Mesendoderm (in vitro differentiated cells): ENCODE measurements around the gene PRMT3.
A peak's percentile ranks its signal among the peaks of the same experiment; 100 is the strongest.
"Not testable (repeated sequence)": the region's sequence is repeated elsewhere in the genome, so short reads cannot be mapped to it uniquely, and the experiment has no call there.

Experiments used
- DNase-seq: peaks from one replicate; pipeline ENCODE4 v3.0.0; 2013
- H2AK5ac ChIP-seq: 2 replicates; pipeline ENCODE4 v1.6.1; 2013; ENCODE audit warnings: low read length, inconsistent platforms
- H2BK120ac ChIP-seq: 2 replicates; pipeline ENCODE4 v1.6.1; 2013; ENCODE audit warnings: low read depth, mild to moderate bottlenecking, low read length, moderate library complexity, mixed read lengths
- H2BK15ac ChIP-seq: replicated peaks from 2 replicates; pipeline ENCODE4 v1.6.1; 2013; ENCODE audit warnings: low read depth, mild to moderate bottlenecking, moderate library complexity
- H2BK5ac ChIP-seq: 2 replicates; pipeline ENCODE4 v1.6.1; 2013; ENCODE audit warnings: low read length, inconsistent platforms
- H3K18ac ChIP-seq: 2 replicates; pipeline ENCODE4 v1.6.1; 2013; ENCODE audit warnings: mild to moderate bottlenecking, low read length, mixed read lengths
- H3K23ac ChIP-seq: one replicate; pipeline ENCODE4 v1.6.1; 2013; ENCODE audit warnings: low read length
- H3K27ac ChIP-seq: 2 replicates; pipeline ENCODE4 v1.5.1; 2013; ENCODE audit warnings: low read depth, mild to moderate bottlenecking, inconsistent platforms, low read length, moderate library complexity
- H3K27me3 ChIP-seq: 2 replicates; pipeline ENCODE4 v1.6.1; 2013; ENCODE audit warnings: low read length, control low read depth, mild to moderate bottlenecking, inconsistent platforms; ENCODE audit not compliant: insufficient read depth, poor library complexity
- H3K36me3 ChIP-seq: 2 replicates; pipeline ENCODE4 v1.6.1; 2013; ENCODE audit warnings: low read length, inconsistent platforms; ENCODE audit not compliant: control insufficient read depth, insufficient read depth
- H3K4ac ChIP-seq: one replicate; pipeline ENCODE4 v1.6.1; 2013; ENCODE audit warnings: low read depth, mild to moderate bottlenecking, low read length, moderate library complexity
- H3K4me1 ChIP-seq: 2 replicates; pipeline ENCODE4 v1.6.1; 2013; ENCODE audit warnings: low read depth, low read length, inconsistent platforms; ENCODE audit not compliant: control insufficient read depth
- H3K4me2 ChIP-seq: 2 replicates; pipeline ENCODE4 v1.6.1; 2013; ENCODE audit warnings: low read length
- H3K4me3 ChIP-seq: 2 replicates; pipeline ENCODE4 v1.5.1; 2013; ENCODE audit warnings: mild to moderate bottlenecking, low read length
- H3K56ac ChIP-seq: one replicate; pipeline ENCODE4 v1.6.1; 2013; ENCODE audit warnings: low read length
- H3K79me1 ChIP-seq: 2 replicates; pipeline ENCODE4 v1.6.1; 2013; ENCODE audit warnings: low read length, inconsistent platforms
- H3K79me2 ChIP-seq: 2 replicates; pipeline ENCODE4 v1.6.1; 2013; ENCODE audit warnings: mild to moderate bottlenecking, low read length; ENCODE audit not compliant: control insufficient read depth, insufficient read depth
- H3K9ac ChIP-seq: 2 replicates; pipeline ENCODE4 v1.6.1; 2013; ENCODE audit warnings: low read length, inconsistent platforms
- H4K5ac ChIP-seq: one replicate; pipeline ENCODE4 v1.6.1; 2013; ENCODE audit warnings: low read length
- H4K8ac ChIP-seq: one replicate; pipeline ENCODE4 v1.6.1; 2013; ENCODE audit warnings: low read depth, mild to moderate bottlenecking, control low read depth, low read length, moderate library complexity
- WGBS: extraction: QIAGEN DNeasy Blood & Tissue Kit; methylation state at CpG from one replicate; pipeline ENCODE4 v1.1.7; 2013; ENCODE audit warnings: low lambda C conversion rate, missing lambda C conversion rate; ENCODE audit not compliant: insufficient coverage; ENCODE audit errors: extremely low coverage; 5-methylcytosine and 5-hydroxymethylcytosine counted together

The PRMT3 gene

GRCh38 chr11:20544603-20545237 is 157.2 kb downstream of the PRMT3 start:
- Histone ChIP-seq H2BK5ac (no peak overlapping the region), H4K8ac (no peak overlapping the region), H3K27ac (no peak overlapping the region), H3K36me3 (no peaks in the 10 kb centered on the region), H4K5ac (no peak overlapping the region), H3K79me2 (no peaks in the 10 kb centered on the region), H3K4ac (no peak overlapping the region), H2AK5ac (no peak overlapping the region), H3K4me2 (no peak overlapping the region), H3K9ac (no peak overlapping the region), H3K18ac (no peak overlapping the region), H2BK120ac (no peak overlapping the region), H3K27me3 (no peaks in the 10 kb centered on the region), H3K79me1 (no peaks in the 10 kb centered on the region), H2BK15ac (no peak overlapping the region), H3K4me3 (no peak overlapping the region), H3K56ac (peak overlapping the region; percentile 15), H3K23ac (no peak overlapping the region), H3K4me1 (peaks cover 9% of the 10 kb centered on the region)
- no CpG with 5 or more reads among the region's 8 CpGs for WGBS
- peak; percentile 78 for DNase-seq

GRCh38 chr11:20547411-20547810 is 159.9 kb downstream of the PRMT3 start:
- no peaks in the 10 kb centered on the region for H3K79me1 ChIP-seq
- no peak overlapping the region for H3K18ac ChIP-seq
- H3K36me3 ChIP-seq: no peaks in the 10 kb centered on the region
- H2BK5ac ChIP-seq: no peak overlapping the region
- H3K4ac ChIP-seq: no peak overlapping the region
- H4K5ac ChIP-seq: no peak overlapping the region
- H3K4me1 ChIP-seq: peaks cover 9% of the 10 kb centered on the region
- H3K27me3 ChIP-seq: no peaks in the 10 kb centered on the region
- no peak overlapping the region for H3K27ac ChIP-seq
- no peak overlapping the region for H2BK120ac ChIP-seq
- H2AK5ac ChIP-seq: no peak overlapping the region
- WGBS: no CpG with 5 or more reads among the region's 2 CpGs
- no peak overlapping the region for H3K4me2 ChIP-seq
- H3K56ac ChIP-seq: no peak overlapping the region
- no peak overlapping the region for H4K8ac ChIP-seq
- H3K4me3 ChIP-seq: no peak overlapping the region
- no peak for DNase-seq
- H3K79me2 ChIP-seq: no peaks in the 10 kb centered on the region
- H3K23ac ChIP-seq: no peak overlapping the region
- H2BK15ac ChIP-seq: no peak overlapping the region
- H3K9ac ChIP-seq: no peak overlapping the region

- Histone ChIP-seq H3K56ac (no peak overlapping the region), H3K79me1 (no peaks in the 10 kb centered on the region), H3K79me2 (no peaks in the 10 kb centered on the region), H2BK5ac (no peak overlapping the region), H3K4me1 (no peaks in the 10 kb centered on the region), H3K27me3 (no peaks in the 10 kb centered on the region), H3K36me3 (no peaks in the 10 kb centered on the region), H4K8ac (no peak overlapping the region), H3K18ac (no peak overlapping the region), H3K9ac (no peak overlapping the region), H3K4ac (no peak overlapping the region), H2BK15ac (no peak overlapping the region), H2BK120ac (no peak overlapping the region), H3K27ac (no peak overlapping the region), H3K4me2 (no peak overlapping the region), H4K5ac (no peak overlapping the region), H3K4me3 (no peak overlapping the region), H2AK5ac (no peak overlapping the region), H3K23ac (no peak overlapping the region)
- no peak for DNase-seq
- no CpG with 5 or more reads among the region's 2 CpGs for WGBS
Measured at GRCh38 chr11:20551096-20551495, 163.6 kb downstream of the PRMT3 start.

- no peak for DNase-seq
Measured at GRCh38 chr11:20555783-20556182, 168.3 kb downstream of the PRMT3 start.

GRCh38 chr11:20556396-20556795 is 168.9 kb downstream of the PRMT3 start:
- H2BK15ac ChIP-seq, H2AK5ac ChIP-seq, H4K5ac ChIP-seq, DNase-seq, H4K8ac ChIP-seq, H3K79me2 ChIP-seq, H3K4me3 ChIP-seq, H3K56ac ChIP-seq, H3K79me1 ChIP-seq, H2BK120ac ChIP-seq, H3K27me3 ChIP-seq, H3K4ac ChIP-seq, H3K27ac ChIP-seq, H3K36me3 ChIP-seq, H3K4me1 ChIP-seq, H3K18ac ChIP-seq, H3K9ac ChIP-seq, H3K23ac ChIP-seq, H2BK5ac ChIP-seq, H3K4me2 ChIP-seq: not testable (repeated sequence)

More at GRCh38 chr11:20555783-20556182, 168.3 kb downstream of the PRMT3 start:
- Histone ChIP-seq H3K27ac (no peak overlapping the region), H3K23ac (no peak overlapping the region), H3K18ac (no peak overlapping the region), H2BK120ac (no peak overlapping the region), H2BK5ac (no peak overlapping the region), H3K27me3 (no peaks in the 10 kb centered on the region), H3K9ac (no peak overlapping the region), H3K4me3 (no peak overlapping the region), H4K8ac (no peak overlapping the region), H3K4ac (no peak overlapping the region), H2BK15ac (no peak overlapping the region), H3K79me1 (no peaks in the 10 kb centered on the region), H3K56ac (no peak overlapping the region), H3K4me1 (no peaks in the 10 kb centered on the region), H3K4me2 (no peak overlapping the region), H4K5ac (no peak overlapping the region), H3K79me2 (no peaks in the 10 kb centered on the region), H2AK5ac (no peak overlapping the region), H3K36me3 (no peaks in the 10 kb centered on the region)
- WGBS: no CpG with 5 or more reads among the region's 3 CpGs

DNA sequence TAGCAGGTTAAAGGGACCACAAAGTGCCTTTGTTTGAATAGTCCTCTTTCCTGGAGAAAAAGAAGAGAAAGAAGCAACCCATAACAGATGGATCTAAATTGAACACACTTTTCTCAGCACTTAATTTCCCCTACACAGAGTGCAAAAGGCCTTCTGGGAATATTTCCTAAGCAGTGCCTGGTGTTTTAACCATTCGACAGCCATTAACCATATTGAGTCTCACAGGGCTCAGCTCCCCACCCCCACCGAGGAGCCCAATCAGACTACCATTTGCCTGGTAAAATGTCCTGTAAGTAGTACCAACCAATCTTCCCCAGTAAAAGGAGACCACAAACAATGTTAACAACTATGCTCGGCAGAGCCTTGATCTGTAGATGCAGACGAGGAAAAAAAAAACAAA is 171.2 kb downstream of the PRMT3 start:
- Histone ChIP-seq H3K4me3 (no peak overlapping the region), H3K4me2 (no peak overlapping the region), H3K9ac (no peak overlapping the region), H3K56ac (no peak overlapping the region), H3K79me1 (no peaks in the 10 kb centered on the region), H2BK15ac (no peak overlapping the region), H2BK120ac (no peak overlapping the region), H3K23ac (no peak overlapping the region), H3K4me1 (no peaks in the 10 kb centered on the region), H2AK5ac (no peak overlapping the region), H4K8ac (no peak overlapping the region), H3K27me3 (no peaks in the 10 kb centered on the region), H3K4ac (no peak overlapping the region), H3K18ac (no peak overlapping the region), H3K79me2 (no peaks in the 10 kb centered on the region), H4K5ac (no peak overlapping the region), H3K27ac (no peak overlapping the region), H3K36me3 (no peaks in the 10 kb centered on the region), H2BK5ac (no peak overlapping the region)
- WGBS: no CpG with 5 or more reads among the region's 4 CpGs
- no peak for DNase-seq
